Mucosa of descending colon (tissue), 3 donors: ENCODE data around the gene FBXO31. TPM values are rescaled to one million over a fixed set of nuclear protein-coding genes. Genes with fewer than 3 reads are reported as not detected.

Experiments
- ATAC-seq: fragments of 200-7000 bp; cut with Tn5 transposase; one replicate; pipeline ENCODE4 v1.9.1; 2020; ENCODE audit warnings: mild to moderate bottlenecking, moderate library complexity
- DNase-seq, 3 donors: peaks; one replicate each; pipeline ENCODE4 v3.0.0-alpha.2; 2020
- H3K36me3 ChIP-seq: fragments of 200-600 bp; one replicate; pipeline ENCODE4 v1.8.0; 2021; ENCODE audit warnings: low read depth, mild to moderate bottlenecking
- H3K4me1 ChIP-seq: fragments of 200-600 bp; one replicate; pipeline ENCODE4 v1.8.0; 2021; ENCODE audit warnings: low read depth, mild to moderate bottlenecking
- H3K4me3 ChIP-seq: fragments of 200-600 bp; one replicate; pipeline ENCODE4 v1.8.0; 2021; ENCODE audit warnings: mild to moderate bottlenecking
- H3K9me3 ChIP-seq: fragments of 200-600 bp; one replicate; pipeline ENCODE4 v1.8.0; 2021; ENCODE audit warnings: mild to moderate bottlenecking
- CTCF ChIP-seq: fragments of 200-600 bp; IDR thresholded peaks from one replicate; pipeline ENCODE4 v1.8.0; 2022; ENCODE audit warnings: antibody characterized with exemption, mild to moderate bottlenecking
- intact Hi-C, 2 donors: fragments of 100-400 bp; cut with DNase I in 1 of 2; cut with micrococcal nuclease in 1 of 2; formaldehyde crosslinking; loops; one replicate each; pipeline versions ENCODE4 v1.11.0 to v1.11.1; 2022; cut with DNase I, micrococcal nuclease
- total RNA-seq, 3 donors: library from RNA; stranded (reverse); fragmentation: NEBNext Ultra II Directional in 2 of 3; extraction: Animal tissue kit (Norgen Biotek cat#: 25700) in 2 of 3; gene quantifications; one replicate each; pipeline versions ENCODE4 v1.2.1 to v1.2.4, GENCODE V29; 2021 to 2023
- donor health status: DM: no; HTN: no; CAD: no; lungs with moderate emphysema.
- donor health status: DM: no; HTN: no; CAD: no.
- donor health status: DM: no; HTN: yes; CAD: no.

Gene FBXO31
- total RNA-seq, 3 donors from 2014 or later: 54.2 to 104 (median 63.9) TPM

- Histone ChIP-seq H3K36me3 (peaks cover 10% of the 10 kb centered on the region), H3K4me1 (peaks cover 11% of the 10 kb centered on the region), H3K9me3 (no peaks in the 10 kb centered on the region), H3K4me3 (no peak overlapping the region)
- intact Hi-C loops: no loop called here
- peak; percentile 4 for ATAC-seq
- DNase-seq: peak in 1 of 3 donors; percentile 44
- no peak for TF ChIP-seq CTCF
Measured at GRCh38 chr16:87345726-87346424, 37.7 kb downstream of the FBXO31 start.

- H3K36me3 ChIP-seq: peaks cover 10% of the 10 kb centered on the region
- peaks cover 11% of the 10 kb centered on the region for H3K4me1 ChIP-seq
- ATAC-seq: peak; percentile 73
- intact Hi-C loops: no loop called here
- no peak for TF ChIP-seq CTCF
- no peaks in the 10 kb centered on the region for H3K9me3 ChIP-seq
- H3K4me3 ChIP-seq: no peak overlapping the region
- DNase-seq: peak; percentile 64 to 73 (median 66)
Measured at GRCh38 chr16:87344931-87345631, 38.5 kb downstream of the FBXO31 start.

GRCh38 chr16:87344165-87344930 is 39.2 kb downstream of the FBXO31 start:
- H3K36me3 ChIP-seq: peaks cover 10% of the 10 kb centered on the region

GRCh38 chr16:87343753-87344050 is 39.9 kb downstream of the FBXO31 start:
- Histone ChIP-seq H3K4me3 (no peak overlapping the region), H3K9me3 (no peaks in the 10 kb centered on the region), H3K36me3 (peaks cover 10% of the 10 kb centered on the region), H3K4me1 (peaks cover 11% of the 10 kb centered on the region)
- DNase-seq: peak in 1 of 3 donors; percentile 41
- TF ChIP-seq CTCF: no peak
- intact Hi-C loops: no loop called here
- ATAC-seq: no peak

More at GRCh38 chr16:87344165-87344930, 39.2 kb downstream of the FBXO31 start:
- Histone ChIP-seq H3K4me1 (peaks cover 11% of the 10 kb centered on the region), H3K9me3 (no peaks in the 10 kb centered on the region), H3K4me3 (no peak overlapping the region)
- no peak for TF ChIP-seq CTCF
- DNase-seq (no peak), ATAC-seq (no peak)
- intact Hi-C loops: no loop called here

GRCh38 chr16:87342978-87343752 is 40.4 kb downstream of the FBXO31 start:
- Histone ChIP-seq H3K4me1 (peaks cover 11% of the 10 kb centered on the region), H3K9me3 (no peaks in the 10 kb centered on the region), H3K4me3 (no peak overlapping the region), H3K36me3 (peaks cover 10% of the 10 kb centered on the region)
- DNase-seq (peak in 1 of 3 donors; percentile 48), ATAC-seq (no peak)
- no peak for TF ChIP-seq CTCF
- intact Hi-C loops: no loop called here
